Measurements from ENCODE around the gene SRGAP2B.
"Not testable (repeated sequence)": the region's sequence is repeated elsewhere in the genome, so short reads cannot be mapped to it uniquely, and the experiment has no call there.

SRGAP2B gene

DNA sequence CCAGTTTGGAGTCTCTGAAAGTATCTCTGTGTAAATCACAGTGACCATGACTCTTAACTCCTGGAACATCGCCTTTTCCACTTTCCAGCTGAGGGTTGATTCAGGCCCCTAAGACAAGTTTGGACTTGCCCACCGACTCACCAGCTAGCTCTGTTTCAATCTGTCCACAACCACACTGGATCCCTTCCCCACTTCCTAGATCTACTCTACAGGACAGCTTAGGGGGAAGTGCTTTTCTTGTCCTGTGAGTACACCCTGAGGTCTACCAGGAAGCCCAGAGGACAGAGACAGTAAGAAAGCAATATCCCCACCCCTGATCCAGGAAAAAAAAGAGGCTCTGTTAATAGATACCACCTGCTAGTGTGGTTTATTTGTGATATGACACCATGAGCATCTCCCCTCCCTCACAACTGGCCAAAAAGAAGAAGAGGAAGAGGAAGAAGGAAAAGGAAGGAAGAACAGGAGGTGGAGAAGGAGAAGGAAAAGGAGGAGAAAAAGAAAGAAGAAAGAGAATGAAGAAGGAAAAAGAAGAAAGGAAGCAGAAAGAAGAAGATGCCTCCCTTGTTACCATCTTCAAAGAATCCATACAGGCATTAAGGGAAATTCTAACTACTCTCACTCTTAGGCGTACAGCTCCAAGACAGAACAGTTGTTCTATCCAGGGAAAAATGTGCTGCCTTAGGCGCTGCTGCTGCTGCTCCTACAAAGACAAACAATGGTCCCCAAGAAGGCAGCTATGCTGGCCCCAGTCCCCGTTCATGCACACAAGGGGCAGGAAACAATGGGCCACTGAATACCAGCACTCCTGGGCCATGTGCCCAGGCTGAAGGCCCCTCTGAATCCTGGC lies 96.8 kb downstream of the SRGAP2B start:
- not testable (repeated sequence) for DNase-seq (ENCODE audit: low read depth in 2 of 2)

GRCh38 chr1:144995833-144996410 lies 99.2 kb downstream of the SRGAP2B start:
- not testable (repeated sequence) for DNase-seq (ENCODE audit: low read depth in 2 of 2)

GRCh38 chr1:144992915-144993314 lies 102.2 kb downstream of the SRGAP2B start:
- not testable (repeated sequence) for DNase-seq (ENCODE audit: low read depth in 2 of 2)

GRCh38 chr1:144990611-144991010 lies 104.5 kb downstream of the SRGAP2B start:
- not testable (repeated sequence) for DNase-seq (ENCODE audit: low read depth in 2 of 2)

DNA sequence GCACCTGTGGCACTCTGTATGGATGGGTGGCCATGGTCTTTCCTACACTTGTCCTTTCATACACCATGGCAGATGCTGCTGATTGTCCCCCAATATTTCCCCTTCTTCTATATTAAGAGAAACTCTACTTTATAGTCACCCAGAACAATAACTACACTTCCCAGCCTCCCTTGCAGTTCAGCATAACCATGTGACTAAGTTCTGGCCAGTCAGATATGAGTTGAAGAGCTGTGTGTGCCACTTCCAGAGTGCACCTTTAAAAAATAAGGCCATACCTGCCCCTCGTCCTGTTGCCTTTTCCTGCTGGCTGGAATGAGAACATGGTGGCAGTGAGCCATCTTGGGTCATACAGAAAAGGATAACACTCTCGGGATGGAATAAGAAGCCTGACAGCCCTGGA lies 108.0 kb downstream of the SRGAP2B start:
- not testable (repeated sequence) for DNase-seq (ENCODE audit: low read depth in 2 of 2)

DNA sequence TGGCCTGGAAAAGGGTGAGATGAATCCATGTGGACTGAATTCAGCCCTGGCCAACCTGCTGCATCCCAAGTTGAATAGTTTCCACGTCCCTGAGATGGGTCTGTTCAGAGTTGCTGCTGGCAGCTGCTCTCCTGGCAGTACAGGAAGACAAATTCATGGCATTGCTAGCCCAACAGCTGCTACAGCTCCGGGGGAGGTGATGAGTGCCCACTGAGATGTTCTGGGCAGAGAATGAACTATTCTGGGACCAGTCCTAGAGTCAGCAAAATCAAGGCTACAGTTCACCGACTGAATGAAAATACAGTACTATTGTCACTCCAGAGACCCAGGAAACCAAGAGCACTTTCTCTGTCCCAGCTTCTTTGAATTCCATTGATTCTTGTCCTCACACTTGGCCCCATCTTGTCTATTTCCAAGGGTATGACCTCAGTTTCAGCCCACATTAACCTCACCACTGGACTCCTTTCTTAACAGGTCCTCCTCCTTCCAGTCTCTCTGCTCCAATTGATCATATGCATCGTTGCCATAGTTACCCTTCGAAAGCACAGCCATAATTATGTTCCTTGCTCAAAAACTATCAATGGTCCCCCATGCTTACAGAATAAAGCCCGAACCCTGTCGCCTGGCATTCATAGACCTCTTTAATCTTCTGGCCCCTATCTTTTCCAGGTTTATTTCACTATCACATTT lies 108.8 kb downstream of the SRGAP2B start:
- DNase-seq (ENCODE audit: low read depth in 2 of 2): not testable (repeated sequence)

- not testable (repeated sequence) for DNase-seq (ENCODE audit: low read depth in 2 of 2)
Observed at GRCh38 chr1:144985550-144986170, 109.5 kb downstream of the SRGAP2B start.

GRCh38 chr1:144982802-144983525 lies 112.2 kb downstream of the SRGAP2B start:
- not testable (repeated sequence) for DNase-seq (ENCODE audit: low read depth in 2 of 2)

DNA sequence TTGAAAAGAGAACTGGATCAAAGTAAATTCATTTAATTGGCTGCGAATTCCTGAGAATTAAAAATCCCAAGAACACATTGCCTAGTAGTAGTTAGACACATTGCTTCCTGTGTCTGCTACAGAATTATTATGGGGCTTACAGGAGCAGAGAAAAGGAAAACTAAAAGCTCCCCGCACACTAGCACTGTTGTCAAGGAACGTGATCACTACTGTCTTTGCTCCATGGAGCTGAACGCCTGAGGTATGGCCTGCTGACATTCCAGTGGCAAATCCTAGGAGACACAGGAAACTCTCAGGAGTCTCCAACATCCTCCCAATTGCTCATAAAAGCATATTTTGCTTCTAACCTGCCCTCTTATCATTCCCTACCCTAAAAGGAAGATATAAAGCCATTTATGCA lies 114.0 kb downstream of the SRGAP2B start:
- DNase-seq (ENCODE audit: low read depth in 2 of 2): not testable (repeated sequence)

GRCh38 chr1:144979960-144980595 lies 115.0 kb downstream of the SRGAP2B start:
- not testable (repeated sequence) for DNase-seq (ENCODE audit: low read depth in 2 of 2)

DNA sequence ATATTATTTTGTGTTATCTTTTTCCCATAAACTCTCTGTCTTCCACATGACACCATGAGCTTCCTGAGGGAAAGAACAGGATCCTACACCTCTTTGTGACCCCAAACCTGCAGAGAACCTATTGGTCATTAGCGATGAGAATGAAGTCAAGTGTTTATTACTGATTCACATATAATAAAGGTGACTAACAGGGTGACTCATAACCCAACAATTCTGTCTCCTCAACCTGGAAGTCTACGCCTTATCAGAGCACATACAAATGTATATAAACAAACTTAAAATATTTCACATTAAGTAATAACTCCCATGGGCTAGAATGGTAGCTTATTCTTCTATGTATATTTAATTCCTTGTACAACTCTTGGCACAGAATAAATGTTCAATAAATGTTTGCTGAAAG lies 117.3 kb downstream of the SRGAP2B start:
- not testable (repeated sequence) for DNase-seq (ENCODE audit: low read depth in 2 of 2)

GRCh38 chr1:144971936-144972335 lies 123.2 kb downstream of the SRGAP2B start:
- DNase-seq (ENCODE audit: low read depth in 2 of 2): not testable (repeated sequence)

GRCh38 chr1:144966488-144966887 lies 128.6 kb downstream of the SRGAP2B start:
- DNase-seq (ENCODE audit: low read depth in 2 of 2): not testable (repeated sequence)

DNA sequence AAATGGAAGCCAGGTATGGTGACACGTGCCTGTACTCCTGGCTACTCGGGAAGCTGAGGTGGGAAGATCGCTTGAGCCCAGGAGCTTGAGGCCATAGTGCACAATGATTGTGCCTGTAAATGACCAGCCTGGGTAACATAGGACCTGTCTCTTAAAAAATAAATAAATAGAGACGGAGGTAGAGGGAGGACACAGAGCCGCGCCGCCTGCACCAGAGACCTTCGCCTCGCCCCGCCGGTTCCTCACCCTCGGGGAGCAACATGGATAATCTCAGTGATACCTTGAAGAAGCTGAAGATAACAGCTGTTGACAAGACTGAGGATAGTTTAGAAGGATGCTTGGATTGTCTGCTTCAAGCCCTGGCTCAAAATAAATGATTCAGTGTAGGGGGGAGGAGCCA lies 130.4 kb downstream of the SRGAP2B start:
- not testable (repeated sequence) for DNase-seq (ENCODE audit: low read depth in 2 of 2)

DNA sequence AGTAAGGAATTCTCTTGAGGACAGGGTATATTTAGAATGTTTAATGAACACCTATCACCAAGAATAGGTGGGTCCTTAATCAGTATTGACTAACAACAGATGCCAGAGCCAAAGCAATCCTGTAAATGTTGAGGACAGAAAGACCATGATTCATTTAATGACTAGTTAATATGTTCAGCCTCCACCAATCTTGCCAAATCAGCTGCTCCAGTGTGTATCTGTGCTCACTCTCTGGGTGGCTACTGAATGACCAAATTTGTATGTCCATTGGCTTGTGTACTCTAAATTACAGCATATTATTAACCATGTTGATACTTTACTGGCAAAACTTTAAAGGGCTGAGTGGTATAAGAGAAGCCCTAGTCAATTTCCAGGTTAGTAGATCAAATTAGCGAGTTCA lies 130.9 kb downstream of the SRGAP2B start:
- DNase-seq (ENCODE audit: low read depth in 2 of 2): not testable (repeated sequence)

- not testable (repeated sequence) for DNase-seq (ENCODE audit: low read depth in 2 of 2)
Observed at GRCh38 chr1:144963571-144963970, 131.6 kb downstream of the SRGAP2B start.

GRCh38 chr1:144961604-144962583 lies 133.2 kb downstream of the SRGAP2B start:
- not testable (repeated sequence) for DNase-seq (ENCODE audit: low read depth in 2 of 2)

- DNase-seq (ENCODE audit: low read depth in 2 of 2): not testable (repeated sequence)
Observed at GRCh38 chr1:144960929-144961488, 134.1 kb downstream of the SRGAP2B start.

DNA sequence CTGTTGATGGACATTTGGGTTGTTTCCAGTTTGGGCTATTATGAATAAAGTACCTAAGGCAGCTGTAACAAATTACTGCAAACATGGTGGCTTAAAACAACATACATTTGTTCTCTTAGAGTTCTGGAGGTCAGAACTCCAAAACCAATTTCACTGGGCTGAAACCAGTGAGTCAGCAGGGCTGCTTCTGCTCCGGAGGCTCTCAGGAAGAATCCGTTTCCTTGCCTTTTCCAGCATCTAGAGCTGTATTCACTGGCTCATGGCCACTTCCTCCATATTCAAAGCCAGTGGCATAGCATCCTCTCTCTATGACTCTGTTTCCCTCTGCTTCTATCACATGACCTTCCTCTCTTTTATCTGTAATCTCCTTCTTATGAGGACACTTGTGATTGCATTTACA lies 146.7 kb downstream of the SRGAP2B start:
- DNase-seq (ENCODE audit: low read depth in 2 of 2): not testable (repeated sequence)
